ENCODE measurements around the gene AKAP12. TPM values are rescaled to one million over a fixed set of nuclear protein-coding genes. Genes with fewer than 3 reads are reported as not detected.

Gene AKAP12, protein sequence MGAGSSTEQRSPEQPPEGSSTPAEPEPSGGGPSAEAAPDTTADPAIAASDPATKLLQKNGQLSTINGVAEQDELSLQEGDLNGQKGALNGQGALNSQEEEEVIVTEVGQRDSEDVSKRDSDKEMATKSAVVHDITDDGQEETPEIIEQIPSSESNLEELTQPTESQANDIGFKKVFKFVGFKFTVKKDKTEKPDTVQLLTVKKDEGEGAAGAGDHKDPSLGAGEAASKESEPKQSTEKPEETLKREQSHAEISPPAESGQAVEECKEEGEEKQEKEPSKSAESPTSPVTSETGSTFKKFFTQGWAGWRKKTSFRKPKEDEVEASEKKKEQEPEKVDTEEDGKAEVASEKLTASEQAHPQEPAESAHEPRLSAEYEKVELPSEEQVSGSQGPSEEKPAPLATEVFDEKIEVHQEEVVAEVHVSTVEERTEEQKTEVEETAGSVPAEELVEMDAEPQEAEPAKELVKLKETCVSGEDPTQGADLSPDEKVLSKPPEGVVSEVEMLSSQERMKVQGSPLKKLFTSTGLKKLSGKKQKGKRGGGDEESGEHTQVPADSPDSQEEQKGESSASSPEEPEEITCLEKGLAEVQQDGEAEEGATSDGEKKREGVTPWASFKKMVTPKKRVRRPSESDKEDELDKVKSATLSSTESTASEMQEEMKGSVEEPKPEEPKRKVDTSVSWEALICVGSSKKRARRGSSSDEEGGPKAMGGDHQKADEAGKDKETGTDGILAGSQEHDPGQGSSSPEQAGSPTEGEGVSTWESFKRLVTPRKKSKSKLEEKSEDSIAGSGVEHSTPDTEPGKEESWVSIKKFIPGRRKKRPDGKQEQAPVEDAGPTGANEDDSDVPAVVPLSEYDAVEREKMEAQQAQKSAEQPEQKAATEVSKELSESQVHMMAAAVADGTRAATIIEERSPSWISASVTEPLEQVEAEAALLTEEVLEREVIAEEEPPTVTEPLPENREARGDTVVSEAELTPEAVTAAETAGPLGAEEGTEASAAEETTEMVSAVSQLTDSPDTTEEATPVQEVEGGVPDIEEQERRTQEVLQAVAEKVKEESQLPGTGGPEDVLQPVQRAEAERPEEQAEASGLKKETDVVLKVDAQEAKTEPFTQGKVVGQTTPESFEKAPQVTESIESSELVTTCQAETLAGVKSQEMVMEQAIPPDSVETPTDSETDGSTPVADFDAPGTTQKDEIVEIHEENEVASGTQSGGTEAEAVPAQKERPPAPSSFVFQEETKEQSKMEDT (N-terminal part only)
- 15.6 and 17.2 TPM in 2 replicates for total RNA-seq

- intact Hi-C loops (cut with micrococcal nuclease), result loop anchor here (2.0 to 5.0 kb wide), 2 partner anchors 49 to 83 kb away; no protein-coding TSS in a partner anchor
- DNase-seq (ENCODE audit: low spot score), result no peak
- peaks cover 2% of the 10 kb centered on the region for H3K36me3 Mint-ChIP-seq (ENCODE audit: low read depth)
- H3K9me3 Mint-ChIP-seq, result no peaks in the 10 kb centered on the region
- H3K4me3 Mint-ChIP-seq (ENCODE audit: low read depth), result peak within 1 kb of the TSS; percentile 93
- H3K27ac Mint-ChIP-seq, result peak within 1 kb of the TSS; percentile 86
- peaks cover 58% of the 10 kb centered on the region for H3K27me3 Mint-ChIP-seq (ENCODE audit: low read depth)
- peaks cover 18% of the 10 kb centered on the region for H3K4me1 Mint-ChIP-seq (ENCODE audit: low read depth)
Measured at GRCh38 chr6:151239603-151240035, at the start of gene AKAP12. Gene AKAP12, plus strand, starts transcription at chr6:151239967. Its CDS starts 596 bp downstream, at chr6:151240563.

GRCh38 chr6:151191527-151191926 lies 48.2 kb upstream of the AKAP12 start:
- Mint-ChIP-seq H3K9me3 (no peaks in the 10 kb centered on the region), H3K4me1 (ENCODE audit: low read depth) (no peaks in the 10 kb centered on the region), H3K36me3 (ENCODE audit: low read depth) (no peaks in the 10 kb centered on the region), H3K4me3 (ENCODE audit: low read depth) (no peak overlapping the region), H3K27me3 (ENCODE audit: low read depth) (peaks cover 11% of the 10 kb centered on the region), H3K27ac (no peak overlapping the region)
- no peak for DNase-seq (ENCODE audit: low spot score)
- intact Hi-C loops (cut with micrococcal nuclease), result no loop called here

DNA sequence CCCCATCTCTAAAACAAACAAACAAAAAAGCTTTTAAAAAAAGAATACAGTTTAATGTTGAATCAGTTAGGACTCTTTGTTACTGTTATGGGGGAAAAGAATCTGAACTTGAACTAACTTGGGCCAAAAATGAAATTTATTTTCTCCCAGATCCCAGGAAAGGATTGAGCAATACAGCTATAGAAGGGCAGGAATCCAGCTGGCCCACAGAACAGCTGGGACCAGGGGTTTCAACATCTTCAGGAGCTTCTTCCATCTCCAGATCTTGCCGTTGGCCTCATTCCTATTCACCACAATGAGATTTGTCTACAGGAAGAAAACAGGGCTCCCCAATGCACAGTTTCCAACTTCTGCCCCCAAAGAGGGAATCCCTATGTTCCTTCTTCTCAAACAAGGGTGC lies 43.2 kb upstream of the AKAP12 start:
- Mint-ChIP-seq H3K27me3 (ENCODE audit: low read depth) (peaks cover 13% of the 10 kb centered on the region), H3K4me3 (ENCODE audit: low read depth) (no peak overlapping the region), H3K4me1 (ENCODE audit: low read depth) (no peaks in the 10 kb centered on the region), H3K27ac (no peak overlapping the region), H3K9me3 (no peaks in the 10 kb centered on the region), H3K36me3 (ENCODE audit: low read depth) (no peaks in the 10 kb centered on the region)
- no peak for DNase-seq (ENCODE audit: low spot score)
- intact Hi-C loops (cut with micrococcal nuclease), result no loop called here

DNA sequence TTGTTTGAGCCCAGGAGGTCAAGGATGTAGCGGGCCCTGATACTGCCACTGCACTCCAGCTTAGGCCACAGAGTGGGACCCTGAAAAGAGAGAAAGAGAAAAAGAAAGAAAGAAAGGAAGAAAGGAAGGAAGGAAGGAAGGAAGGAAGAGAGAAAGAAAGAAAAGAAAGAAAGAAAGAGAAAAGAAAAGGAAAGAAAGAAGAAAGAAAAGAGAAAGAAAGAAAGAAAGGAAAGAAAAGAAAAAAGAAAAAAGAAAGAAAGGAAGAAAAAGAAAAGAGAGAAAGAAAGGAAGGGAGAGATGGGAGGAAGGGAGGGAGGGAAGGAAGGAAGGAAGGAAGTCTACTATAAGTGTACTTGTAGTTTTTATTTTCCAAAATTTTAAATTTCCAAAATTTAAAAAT lies 42.2 kb upstream of the AKAP12 start:
- no peaks in the 10 kb centered on the region for H3K9me3 Mint-ChIP-seq
- DNase-seq (ENCODE audit: low spot score), result no peak
- no peak overlapping the region for H3K4me3 Mint-ChIP-seq (ENCODE audit: low read depth)

DNA sequence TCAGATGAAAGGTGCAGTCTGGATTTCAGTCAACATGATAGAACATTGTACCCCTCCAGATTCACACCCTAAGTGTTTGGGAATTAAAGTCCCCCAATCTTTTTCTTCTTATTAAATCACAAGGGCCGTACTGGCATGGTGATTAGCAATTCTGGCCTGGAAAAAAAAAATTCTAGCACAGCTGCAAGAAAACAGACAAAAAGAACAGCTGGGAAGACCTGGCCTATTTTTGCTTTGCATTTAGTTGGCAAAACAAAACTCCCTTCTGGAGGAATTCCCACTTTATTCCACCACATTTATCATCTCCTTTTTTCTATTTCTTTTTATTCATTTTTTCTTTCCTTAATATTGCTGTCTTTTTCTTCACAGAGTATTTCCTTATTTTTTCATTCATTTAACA lies 39.8 kb upstream of the AKAP12 start:
- no peak for DNase-seq (ENCODE audit: low spot score)
- Mint-ChIP-seq H3K27ac (no peak overlapping the region), H3K27me3 (ENCODE audit: low read depth) (peaks cover 22% of the 10 kb centered on the region), H3K9me3 (no peaks in the 10 kb centered on the region), H3K36me3 (ENCODE audit: low read depth) (no peaks in the 10 kb centered on the region), H3K4me1 (ENCODE audit: low read depth) (no peaks in the 10 kb centered on the region), H3K4me3 (ENCODE audit: low read depth) (no peak overlapping the region)
- intact Hi-C loops (cut with micrococcal nuclease), result no loop called here

More for the DNA sequence above, 42.2 kb upstream of the AKAP12 start:
- intact Hi-C loops (cut with micrococcal nuclease), result no loop called here
- Mint-ChIP-seq H3K36me3 (ENCODE audit: low read depth) (no peaks in the 10 kb centered on the region), H3K27ac (no peak overlapping the region), H3K4me1 (ENCODE audit: low read depth) (no peaks in the 10 kb centered on the region), H3K27me3 (ENCODE audit: low read depth) (peaks cover 17% of the 10 kb centered on the region)

- DNase-seq (ENCODE audit: low spot score), result no peak
- Mint-ChIP-seq H3K4me1 (ENCODE audit: low read depth) (no peaks in the 10 kb centered on the region), H3K27me3 (ENCODE audit: low read depth) (peaks cover 31% of the 10 kb centered on the region), H3K4me3 (ENCODE audit: low read depth) (no peak overlapping the region), H3K9me3 (no peaks in the 10 kb centered on the region), H3K27ac (no peak overlapping the region), H3K36me3 (ENCODE audit: low read depth) (no peaks in the 10 kb centered on the region)
- intact Hi-C loops (cut with micrococcal nuclease), result no loop called here
Measured at GRCh38 chr6:151205721-151206600, 33.8 kb upstream of the AKAP12 start.

DNA sequence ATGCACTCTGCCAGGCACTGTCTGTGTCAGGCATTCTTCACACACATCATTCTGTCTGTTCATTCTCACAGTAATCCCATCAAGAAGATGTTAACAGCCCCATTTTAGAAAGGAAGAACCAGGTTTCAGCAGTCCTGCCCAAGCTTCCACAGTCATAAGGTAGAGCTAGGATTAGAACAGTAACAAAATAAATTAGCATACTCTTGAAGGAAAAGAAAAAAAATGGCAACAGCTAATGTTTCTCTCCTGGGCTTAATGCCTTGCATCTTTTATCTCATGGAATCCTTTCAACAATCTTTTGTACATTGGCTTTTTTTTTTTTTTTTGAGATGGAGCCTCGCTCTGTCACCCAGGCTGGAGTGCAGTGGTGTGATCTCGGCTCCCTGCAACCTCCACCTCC lies 32.1 kb upstream of the AKAP12 start:
- DNase-seq (ENCODE audit: low spot score), result no peak
- H3K4me1 Mint-ChIP-seq (ENCODE audit: low read depth), result no peaks in the 10 kb centered on the region
- peaks cover 6% of the 10 kb centered on the region for H3K9me3 Mint-ChIP-seq
- H3K36me3 Mint-ChIP-seq (ENCODE audit: low read depth), result no peaks in the 10 kb centered on the region
- no peak overlapping the region for H3K4me3 Mint-ChIP-seq (ENCODE audit: low read depth)
- intact Hi-C loops (cut with micrococcal nuclease), result no loop called here
- no peak overlapping the region for H3K27ac Mint-ChIP-seq
- peaks cover 29% of the 10 kb centered on the region for H3K27me3 Mint-ChIP-seq (ENCODE audit: low read depth)

DNA sequence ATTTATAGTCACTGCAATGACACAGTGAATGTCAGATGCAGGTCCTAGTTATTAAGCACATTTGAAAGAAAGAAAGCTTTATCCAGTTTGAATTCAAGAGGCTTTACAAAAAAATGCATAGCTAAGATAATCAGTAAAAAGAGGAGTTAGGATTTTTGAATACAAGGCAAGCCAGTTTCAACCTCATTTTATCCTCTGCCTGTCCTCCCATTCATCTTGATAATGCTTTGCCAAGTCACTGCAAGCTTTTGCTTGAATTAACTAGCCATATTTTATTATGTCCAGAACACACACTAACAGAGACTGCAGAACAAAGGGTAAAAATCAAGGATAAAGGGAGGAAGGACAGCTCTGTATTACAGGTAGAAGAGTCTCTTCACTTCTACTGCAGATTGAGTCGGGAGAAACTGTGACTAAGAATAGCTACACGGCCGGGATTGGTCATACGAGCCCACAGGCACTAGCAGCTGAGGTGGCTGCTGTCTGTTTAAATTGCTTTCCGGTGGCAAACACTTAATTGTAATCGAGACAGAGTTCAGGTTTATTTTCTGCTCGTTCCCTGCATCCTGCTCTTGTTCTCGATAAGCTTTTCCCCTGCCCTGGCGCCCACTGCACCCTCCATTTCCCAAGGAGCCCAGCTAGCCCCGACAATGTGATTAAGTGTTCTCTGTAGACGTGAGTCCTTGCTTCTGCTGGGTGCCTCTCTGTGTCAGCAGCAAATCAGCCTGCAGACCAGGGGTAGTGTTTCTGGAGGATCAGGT lies 30.5 kb upstream of the AKAP12 start:
- H3K27me3 Mint-ChIP-seq (ENCODE audit: low read depth), result peaks cover 24% of the 10 kb centered on the region
- peaks cover 6% of the 10 kb centered on the region for H3K9me3 Mint-ChIP-seq
- H3K36me3 Mint-ChIP-seq (ENCODE audit: low read depth), result no peaks in the 10 kb centered on the region
- H3K4me1 Mint-ChIP-seq (ENCODE audit: low read depth), result no peaks in the 10 kb centered on the region
- no peak for DNase-seq (ENCODE audit: low spot score)
- no peak overlapping the region for H3K4me3 Mint-ChIP-seq (ENCODE audit: low read depth)
- no peak overlapping the region for H3K27ac Mint-ChIP-seq
- intact Hi-C loops (cut with micrococcal nuclease), result no loop called here

- Mint-ChIP-seq H3K4me1 (ENCODE audit: low read depth) (no peaks in the 10 kb centered on the region), H3K36me3 (ENCODE audit: low read depth) (no peaks in the 10 kb centered on the region), H3K9me3 (peaks cover 6% of the 10 kb centered on the region), H3K4me3 (ENCODE audit: low read depth) (no peak overlapping the region), H3K27me3 (ENCODE audit: low read depth) (peaks cover 24% of the 10 kb centered on the region), H3K27ac (no peak overlapping the region)
- DNase-seq (ENCODE audit: low spot score), result no peak
- intact Hi-C loops (cut with micrococcal nuclease), result no loop called here
Measured at GRCh38 chr6:151211075-151211474, 28.7 kb upstream of the AKAP12 start.

GRCh38 chr6:151213352-151213751 lies 26.4 kb upstream of the AKAP12 start:
- H3K36me3 Mint-ChIP-seq (ENCODE audit: low read depth), result no peaks in the 10 kb centered on the region
- H3K9me3 Mint-ChIP-seq, result peaks cover 6% of the 10 kb centered on the region
- no peak for DNase-seq (ENCODE audit: low spot score)
- peaks cover 23% of the 10 kb centered on the region for H3K27me3 Mint-ChIP-seq (ENCODE audit: low read depth)
- H3K4me1 Mint-ChIP-seq (ENCODE audit: low read depth), result no peaks in the 10 kb centered on the region
- H3K4me3 Mint-ChIP-seq (ENCODE audit: low read depth), result no peak overlapping the region
- H3K27ac Mint-ChIP-seq, result no peak overlapping the region
- intact Hi-C loops (cut with micrococcal nuclease), result no loop called here

- Mint-ChIP-seq H3K27ac (no peak overlapping the region), H3K36me3 (ENCODE audit: low read depth) (no peaks in the 10 kb centered on the region), H3K4me3 (ENCODE audit: low read depth) (no peak overlapping the region), H3K27me3 (ENCODE audit: low read depth) (peaks cover 18% of the 10 kb centered on the region), H3K4me1 (ENCODE audit: low read depth) (no peaks in the 10 kb centered on the region), H3K9me3 (peaks cover 5% of the 10 kb centered on the region)
- intact Hi-C loops (cut with micrococcal nuclease), result no loop called here
- no peak for DNase-seq (ENCODE audit: low spot score)
Measured at GRCh38 chr6:151215999-151216398, 23.8 kb upstream of the AKAP12 start.

All from activated T-helper 2 cell treated with anti-CD3 and anti-CD28 coated beads, Interferon-gamma antibody, Interleukin-2, Interleukin-4, amounts not matched to agents 10 μg/mL and 5 μg/mL and 100 μg/mL, durations not matched to agents 14 hours and 24 hours and 36 hours (primary cell).